ENCODE results near the gene STK33.

The STK33 gene

DNA sequence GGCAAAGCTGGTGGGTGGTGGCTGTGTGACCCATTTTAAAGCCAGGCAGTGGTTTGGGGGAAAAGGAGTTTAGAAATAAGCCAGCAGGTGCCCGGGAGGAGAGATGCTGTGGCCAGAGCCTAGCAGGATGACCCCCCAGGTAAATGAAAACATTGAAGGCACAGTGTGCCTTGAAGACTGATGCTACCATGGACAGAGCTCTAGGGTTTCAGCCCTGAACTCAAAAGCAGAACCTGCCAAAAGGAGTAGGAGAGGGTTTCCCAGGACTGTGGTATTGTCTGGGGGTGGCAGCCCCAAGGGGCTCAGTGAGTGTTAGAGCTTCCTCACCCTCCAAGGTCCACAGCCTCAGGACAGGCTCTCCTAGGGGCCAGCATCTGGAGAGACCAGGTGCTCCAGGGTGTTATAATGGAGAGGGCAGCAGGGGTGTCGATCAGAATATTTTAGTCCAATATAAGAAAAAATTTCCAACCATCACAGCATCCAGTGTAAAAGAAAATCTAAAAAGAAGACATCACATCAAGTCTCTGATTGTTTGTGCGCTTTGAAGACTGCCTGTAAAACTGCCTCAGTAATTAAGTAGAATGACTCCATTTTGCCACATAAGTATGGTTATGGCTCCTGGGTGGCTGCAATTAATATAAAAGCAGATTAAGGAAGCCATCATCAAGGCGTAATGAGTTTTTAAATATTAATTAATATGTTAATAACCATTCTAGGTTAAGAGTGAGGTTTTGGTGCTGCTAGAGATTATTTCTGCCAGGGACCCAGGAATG is 241.7 kb downstream of the STK33 start:
- no peak for DNase-seq

DNA sequence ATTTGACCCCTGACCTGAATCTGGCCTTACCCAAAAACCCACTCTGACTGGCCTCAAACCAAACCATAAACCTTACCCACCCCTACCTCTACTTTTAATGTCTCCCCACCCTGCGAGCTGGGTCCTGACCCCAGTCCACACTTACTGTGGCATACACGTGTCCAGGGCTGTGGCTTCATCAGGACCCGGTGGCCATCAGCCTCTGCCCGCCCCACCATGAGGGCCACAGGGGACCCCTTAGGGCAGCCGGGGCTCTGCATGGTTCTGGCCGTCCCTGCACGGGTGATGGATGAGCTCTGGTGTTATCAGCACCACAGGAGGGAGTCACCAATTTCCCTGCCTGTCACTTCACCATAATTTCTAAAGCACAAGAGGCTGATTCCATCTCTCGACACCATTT is 242.8 kb downstream of the STK33 start:
- no peak for DNase-seq

DNA sequence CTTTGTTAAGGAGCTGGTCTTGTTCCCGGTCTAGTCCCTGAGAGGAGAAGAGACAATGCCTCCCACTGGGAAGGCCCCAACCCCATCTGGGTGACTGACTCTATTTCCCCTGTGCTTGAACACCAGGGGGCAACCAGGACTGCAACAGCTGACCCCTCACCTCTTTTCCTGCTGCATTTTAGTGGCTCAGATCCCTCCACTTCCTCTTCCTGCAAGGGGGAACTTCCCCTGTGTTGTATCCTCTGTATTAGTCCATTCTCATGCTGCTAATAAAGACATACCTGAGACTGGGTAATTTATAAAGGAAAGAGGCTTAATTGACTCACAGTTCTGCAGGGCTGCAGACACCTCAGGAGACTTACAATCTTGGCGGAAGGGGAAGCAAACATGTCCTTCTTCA is 246.1 kb downstream of the STK33 start:
- no peak for DNase-seq

DNA sequence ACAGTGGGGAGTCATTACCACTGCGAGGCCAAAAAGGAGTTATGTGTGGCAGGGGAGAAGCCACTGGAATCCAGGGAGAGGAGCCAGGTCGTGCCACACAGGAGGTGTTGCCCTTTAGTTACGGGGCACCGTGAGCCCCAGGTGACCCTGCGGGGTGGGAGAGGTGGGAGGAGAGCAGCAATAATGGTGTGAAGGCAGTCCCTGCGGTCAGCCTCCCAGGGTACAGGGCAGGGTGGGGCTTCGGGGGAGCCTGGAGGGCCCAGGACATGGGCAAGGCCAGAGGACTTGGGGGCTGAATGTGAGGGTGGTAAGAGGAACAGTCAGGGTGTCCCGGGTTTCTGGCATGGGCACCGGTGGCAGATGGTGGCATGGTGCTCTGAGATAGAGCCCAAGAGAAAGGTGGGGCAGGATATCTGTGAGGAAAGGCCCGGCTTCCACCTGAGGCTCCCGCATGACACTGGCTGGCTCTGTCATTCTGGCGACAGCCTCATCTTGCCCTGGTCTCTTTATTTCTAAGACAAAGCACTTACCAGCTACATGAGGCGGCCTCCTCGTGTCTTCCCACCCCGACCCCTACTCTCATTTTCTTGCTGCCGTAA is 247.8 kb downstream of the STK33 start:
- no peak for DNase-seq

DNA sequence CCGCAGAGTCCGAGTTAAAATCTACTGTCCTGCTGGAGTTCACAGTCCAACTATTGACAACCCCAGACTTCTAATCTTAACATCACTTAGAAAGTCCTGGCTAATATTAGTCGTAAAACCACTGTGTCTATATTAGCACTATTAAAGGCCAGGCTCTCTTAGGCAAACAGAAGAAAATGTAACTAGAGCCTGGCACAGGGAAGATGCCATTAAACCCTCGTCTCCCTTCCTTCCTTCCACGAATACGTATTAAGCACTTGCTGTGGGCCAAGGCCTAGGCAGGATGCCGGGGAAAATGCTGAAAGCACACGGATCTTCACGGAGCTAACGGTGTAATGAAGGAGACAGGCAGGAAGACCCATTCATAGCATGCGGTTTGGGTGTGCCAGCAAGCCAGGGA is 248.8 kb downstream of the STK33 start:
- DNase-seq, result no peak

DNA sequence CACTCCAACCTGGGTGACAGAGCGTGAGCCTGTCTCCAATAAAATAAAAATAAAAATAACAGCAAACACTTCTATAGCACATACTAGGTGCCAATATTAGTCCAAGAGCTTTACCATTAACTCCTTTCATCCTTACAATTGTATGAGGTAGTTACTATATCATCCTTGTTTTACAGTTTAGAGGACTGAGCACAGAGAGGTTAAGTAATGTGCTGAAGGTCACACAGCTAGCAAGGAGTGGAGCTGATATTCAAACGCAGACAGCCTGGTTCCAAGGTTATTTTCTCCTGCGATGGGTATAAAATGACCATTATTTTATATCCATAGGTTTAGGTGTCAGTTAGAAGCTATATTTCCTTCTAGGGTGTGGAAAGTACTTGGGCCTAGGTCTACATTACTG is 249.7 kb downstream of the STK33 start:
- no peak for DNase-seq

DNA sequence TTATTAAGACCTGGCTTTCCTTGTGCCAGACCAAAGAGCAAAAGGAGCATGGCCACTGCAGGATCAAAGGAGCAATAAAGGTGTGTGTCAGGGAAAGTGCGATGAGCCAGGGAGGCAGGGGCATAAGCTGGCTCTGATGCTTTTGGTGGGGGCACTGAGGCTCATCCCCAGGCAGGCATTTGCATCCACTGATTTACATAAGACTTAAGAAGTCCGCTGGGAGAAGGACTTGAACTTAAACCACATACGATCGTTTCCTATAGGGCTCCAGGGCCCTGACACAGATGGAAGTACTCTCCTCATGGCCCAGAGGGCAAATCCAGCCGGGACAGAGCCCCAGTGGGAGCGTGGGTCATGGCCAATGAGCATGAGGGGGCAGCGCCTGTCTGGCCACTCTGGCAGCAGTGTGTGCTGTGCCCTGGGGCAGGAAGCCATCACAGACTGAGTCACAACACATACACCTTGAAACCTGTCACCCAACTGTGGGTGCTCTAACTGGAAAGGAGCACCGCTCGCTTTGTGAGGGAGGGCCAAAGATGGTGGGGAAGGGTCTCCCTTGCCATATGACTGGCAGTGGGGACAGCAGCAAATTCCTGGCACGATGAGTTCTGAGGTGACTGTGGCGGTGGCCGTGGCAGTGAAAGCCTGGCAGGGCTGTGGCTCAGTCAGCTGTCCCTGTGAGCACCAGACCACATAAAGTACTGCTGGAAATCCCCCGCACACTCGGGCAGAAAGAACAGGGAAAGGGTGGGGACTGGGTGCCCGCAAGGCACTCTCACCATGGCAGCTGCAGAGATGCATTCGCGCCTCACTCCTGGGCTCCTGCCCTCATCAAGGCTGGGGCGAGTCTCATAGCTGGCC is 251.0 kb downstream of the STK33 start:
- no peak for DNase-seq

DNA sequence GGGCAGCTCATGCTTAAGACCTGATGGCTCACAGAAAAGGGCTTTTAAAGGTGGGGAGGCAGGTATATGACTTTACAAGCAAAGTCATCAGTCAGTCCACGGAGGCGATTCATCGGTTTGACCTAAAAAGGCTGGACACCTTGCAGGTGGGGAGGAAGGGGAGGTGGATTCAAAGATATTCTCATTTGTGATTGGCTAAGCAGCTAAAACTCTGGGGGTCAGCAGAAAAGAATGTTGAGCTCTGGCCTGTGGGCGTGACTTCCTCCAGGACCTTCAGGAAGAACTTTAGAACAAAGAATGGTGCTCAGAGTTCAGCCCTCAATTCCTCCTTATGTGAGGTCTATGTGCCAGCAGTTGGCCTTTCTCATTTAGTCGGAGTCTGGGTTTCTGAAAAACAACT is 252.0 kb downstream of the STK33 start:
- DNase-seq, result no peak
